H9 (cell line): Measurements from ENCODE around the gene LYSMD4. TPM values are rescaled to one million over a fixed set of nuclear protein-coding genes. Genes with fewer than 3 reads are reported as not detected.
A peak's percentile ranks its signal among the peaks of the same experiment; 100 is the strongest.

Experiments
- DNase-seq: peaks from one replicate; pipeline ENCODE4 v3.0.0-alpha.2; 2017
- H2AFZ ChIP-seq: one replicate; pipeline ENCODE4 v1.6.1; 2013; ENCODE audit warnings: mild to moderate bottlenecking, low read length, control low read depth, moderate library complexity
- H2AK5ac ChIP-seq: 2 replicates; pipeline ENCODE4 v1.6.1; 2013; ENCODE audit warnings: low read length, control low read depth, mixed read lengths; ENCODE audit not compliant: insufficient read length
- H2BK120ac ChIP-seq: one replicate; pipeline ENCODE4 v1.6.1; 2013; ENCODE audit warnings: low read depth, mild to moderate bottlenecking, low read length, control low read depth, inconsistent platforms; ENCODE audit not compliant: poor library complexity, severe bottlenecking
- H2BK12ac ChIP-seq: 2 replicates; pipeline ENCODE4 v1.6.1; 2013; ENCODE audit warnings: low read length, control low read depth, mixed read lengths, low read depth; ENCODE audit not compliant: insufficient read length
- H2BK15ac ChIP-seq: 2 replicates; pipeline ENCODE4 v1.6.1; 2013; ENCODE audit warnings: low read depth, low read length, control low read depth
- H2BK20ac ChIP-seq: one replicate; pipeline ENCODE4 v1.6.1; 2013; ENCODE audit warnings: low read depth, mild to moderate bottlenecking, low read length, control low read depth, inconsistent platforms; ENCODE audit not compliant: poor library complexity, severe bottlenecking
- H2BK5ac ChIP-seq: 2 replicates; pipeline ENCODE4 v1.6.1; 2013; ENCODE audit warnings: low read length, control low read depth, mixed read lengths; ENCODE audit not compliant: insufficient read length
- H3K14ac ChIP-seq: 2 replicates; pipeline ENCODE4 v1.6.1; 2013; ENCODE audit warnings: low read length, control low read depth; ENCODE audit not compliant: insufficient read depth
- H3K18ac ChIP-seq: 2 replicates; pipeline ENCODE4 v1.6.1; 2013; ENCODE audit warnings: low read depth, mild to moderate bottlenecking, mixed read lengths, low read length, control low read depth; ENCODE audit not compliant: insufficient read length
- H3K23ac ChIP-seq: 2 replicates; pipeline ENCODE4 v1.6.1; 2013; ENCODE audit warnings: low read length, control low read depth, mixed read lengths, low read depth; ENCODE audit not compliant: insufficient read length
- H3K23me2 ChIP-seq: 2 replicates; pipeline ENCODE4 v1.6.1; 2013; ENCODE audit warnings: low read depth, mild to moderate bottlenecking, mixed read lengths, low read length, control low read depth; ENCODE audit not compliant: insufficient read length, poor library complexity, severe bottlenecking
- H3K27ac ChIP-seq: 2 replicates; pipeline ENCODE4 v1.5.1; 2013; ENCODE audit warnings: low read length, control low read depth, mixed read lengths, low read depth; ENCODE audit not compliant: insufficient read length
- H3K27me3 ChIP-seq: 2 replicates; pipeline ENCODE4 v1.6.1; 2013; ENCODE audit warnings: low read length, control low read depth, inconsistent platforms; ENCODE audit not compliant: insufficient read depth
- H3K4ac ChIP-seq: 2 replicates; pipeline ENCODE4 v1.6.1; 2013; ENCODE audit warnings: low read depth, mild to moderate bottlenecking, control low read depth, inconsistent platforms, low read length, moderate library complexity
- H3K4me1 ChIP-seq: 2 replicates; pipeline ENCODE4 v1.6.1; 2013; ENCODE audit warnings: low read length, control low read depth, inconsistent platforms; ENCODE audit not compliant: insufficient read depth
- H3K4me2 ChIP-seq: 2 replicates; pipeline ENCODE4 v1.6.1; 2013; ENCODE audit warnings: low read length, control low read depth, mixed read lengths; ENCODE audit not compliant: insufficient read length, insufficient read depth
- H3K56ac ChIP-seq: 2 replicates; pipeline ENCODE4 v1.6.1; 2013; ENCODE audit warnings: low read depth, mild to moderate bottlenecking, mixed read lengths, low read length, control low read depth; ENCODE audit not compliant: insufficient read length
- H3K79me1 ChIP-seq: 2 replicates; pipeline ENCODE4 v1.6.1; 2013; ENCODE audit warnings: low read depth, mild to moderate bottlenecking, moderate library complexity, low read length, control low read depth, inconsistent platforms; ENCODE audit not compliant: insufficient read depth, poor library complexity, severe bottlenecking
- H3K79me2 ChIP-seq: 2 replicates; pipeline ENCODE4 v1.6.1; 2013; ENCODE audit warnings: low read length, control low read depth, inconsistent platforms; ENCODE audit not compliant: insufficient read depth
- H3K9ac ChIP-seq: 2 replicates; pipeline ENCODE4 v1.6.1; 2013; ENCODE audit warnings: low read length, control low read depth, mixed read lengths; ENCODE audit not compliant: insufficient read length; ENCODE audit errors: extremely low read depth
- H3K9me3 ChIP-seq: one replicate; pipeline ENCODE4 v1.6.1; 2013; ENCODE audit warnings: low read depth, low read length, inconsistent platforms; ENCODE audit not compliant: control insufficient read depth
- H3T11ph ChIP-seq: one replicate; pipeline ENCODE4 v1.6.1; 2013; ENCODE audit warnings: mild to moderate bottlenecking, low read length, control low read depth, inconsistent platforms
- H4K20me1 ChIP-seq: one replicate; pipeline ENCODE4 v1.6.1; 2013; ENCODE audit not compliant: control insufficient read depth, insufficient read length, insufficient read depth
- H4K5ac ChIP-seq: 2 replicates; pipeline ENCODE4 v1.6.1; 2013; ENCODE audit warnings: low read depth, mild to moderate bottlenecking, mixed read lengths, low read length, control low read depth; ENCODE audit not compliant: insufficient read length
- H4K8ac ChIP-seq: replicated peaks from 2 replicates; pipeline ENCODE4 v1.6.1; 2013; ENCODE audit warnings: low read length, control low read depth, mixed read lengths, low read depth; ENCODE audit not compliant: insufficient read length
- H4K91ac ChIP-seq: 2 replicates; pipeline ENCODE4 v1.6.1; 2013; ENCODE audit warnings: low read depth, mild to moderate bottlenecking, moderate library complexity, mixed read lengths, low read length, control low read depth; ENCODE audit not compliant: insufficient read length
- H3K27ac Mint-ChIP-seq, 3 experiments: 2 replicates in 2 of 3; 3 replicates in 1 of 3; pipeline ENCODE4 v1.8.0; 2020 to 2021; ENCODE audit warnings: mixed read lengths in 3 of 3, mild to moderate bottlenecking in 1 of 3, moderate library complexity in 1 of 3
- H3K27me3 Mint-ChIP-seq: 2 replicates; pipeline ENCODE4 v1.8.0; 2021; ENCODE audit warnings: low read depth, mild to moderate bottlenecking, moderate library complexity, mixed read lengths
- H3K36me3 Mint-ChIP-seq, 3 experiments: 2 replicates in 2 of 3; 3 replicates in 1 of 3; pipeline ENCODE4 v1.8.0; 2020 to 2021; ENCODE audit warnings: low read depth in 3 of 3, mixed read lengths in 3 of 3; ENCODE audit not compliant: insufficient read depth in 1 of 3
- H3K4me1 Mint-ChIP-seq, 2 experiments: 2 replicates each; pipeline ENCODE4 v1.8.0; 2020; ENCODE audit warnings: mixed read lengths in 2 of 2
- H3K4me3 Mint-ChIP-seq, 2 experiments: 2 replicates in 1 of 2; 3 replicates in 1 of 2; pipeline ENCODE4 v1.8.0; 2020 to 2021; ENCODE audit warnings: mild to moderate bottlenecking in 2 of 2, mixed read lengths in 2 of 2, moderate library complexity in 1 of 2
- H3K9me3 Mint-ChIP-seq, 2 experiments: 2 replicates in 1 of 2; 3 replicates in 1 of 2; pipeline ENCODE4 v1.8.0; 2020; ENCODE audit warnings: mild to moderate bottlenecking in 2 of 2, mixed read lengths in 2 of 2, moderate library complexity in 1 of 2
- WGBS: extraction: QIAGEN DNeasy Blood & Tissue Kit; methylation state at CpG from one replicate; pipeline ENCODE4 v1.1.7; 2013; ENCODE audit warnings: missing lambda C conversion rate, low lambda C conversion rate, mixed read lengths; ENCODE audit not compliant: insufficient read length; ENCODE audit errors: extremely low coverage; 5-methylcytosine and 5-hydroxymethylcytosine counted together
- total RNA-seq: library from RNA; stranded (reverse); gene quantifications from 2 replicates; pipeline ENCODE4 v1.2.1, GENCODE V29; 2021
- TF ChIP-seq, protein P1 (sequence below): fragments of 200-600 bp; sonication (generic); conservative IDR thresholded peaks from 3 replicates; pipeline ENCODE4 v1.8.0; 2021; ENCODE audit warnings: antibody characterized with exemption, mild to moderate bottlenecking

Gene LYSMD4
- total RNA-seq, 1 experiment from 2014 or later, result 10.0 TPM

DNA sequence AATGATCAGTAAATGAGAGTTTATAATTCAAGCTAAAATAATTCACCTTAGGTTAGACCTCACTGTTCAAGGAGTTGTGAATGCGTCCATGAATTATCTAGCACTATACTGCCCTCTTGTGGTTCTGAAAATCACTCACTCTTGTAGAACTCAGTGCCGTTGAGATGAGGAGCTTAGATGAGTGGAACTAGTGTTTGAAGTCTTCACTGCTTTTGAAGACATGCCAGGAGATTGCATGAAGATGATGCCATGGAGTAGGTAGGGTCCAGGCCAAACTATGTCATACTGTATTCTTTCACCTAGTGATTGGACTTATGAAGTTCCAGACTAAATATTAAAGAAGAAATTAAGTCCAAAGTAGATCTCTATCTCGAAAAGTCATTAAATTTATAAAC lies 28.8 kb downstream of the LYSMD4 start:
- H3K9me3 ChIP-seq, result no peaks in the 10 kb centered on the region
- Mint-ChIP-seq H3K4me1 (peaks cover 7 to 9% of the 10 kb centered on the region in 2 experiments; a peak in 3 of 4 replicates), H3K36me3 (peaks cover 0 to 8% (median 0%) of the 10 kb centered on the region in 3 experiments; a peak in 2 of 7 replicates), H3K27me3 (no peaks in the 10 kb centered on the region; the same call in 1 of the 2 replicates), H3K9me3 (no peaks in the 10 kb centered on the region), H3K27ac (no peak overlapping the region; a peak in 1 of 7 replicates), H3K4me3 (no peak overlapping the region)
- H2BK120ac ChIP-seq, result no peak overlapping the region
- no peak overlapping the region for H2BK5ac ChIP-seq
- H3K23ac ChIP-seq, result no peak overlapping the region
- no peak overlapping the region for H3K27ac ChIP-seq
- no peak overlapping the region for H3K18ac ChIP-seq
- no peak overlapping the region for H3K4me2 ChIP-seq
- H4K20me1 ChIP-seq, result no peaks in the 10 kb centered on the region
- no peak overlapping the region for H4K91ac ChIP-seq
- no peak overlapping the region for H2AFZ ChIP-seq
- no peak overlapping the region for H3K56ac ChIP-seq
- no peaks in the 10 kb centered on the region for H3K79me1 ChIP-seq
- H3K4me1 ChIP-seq, result no peaks in the 10 kb centered on the region
- TF ChIP-seq, protein P1, sequence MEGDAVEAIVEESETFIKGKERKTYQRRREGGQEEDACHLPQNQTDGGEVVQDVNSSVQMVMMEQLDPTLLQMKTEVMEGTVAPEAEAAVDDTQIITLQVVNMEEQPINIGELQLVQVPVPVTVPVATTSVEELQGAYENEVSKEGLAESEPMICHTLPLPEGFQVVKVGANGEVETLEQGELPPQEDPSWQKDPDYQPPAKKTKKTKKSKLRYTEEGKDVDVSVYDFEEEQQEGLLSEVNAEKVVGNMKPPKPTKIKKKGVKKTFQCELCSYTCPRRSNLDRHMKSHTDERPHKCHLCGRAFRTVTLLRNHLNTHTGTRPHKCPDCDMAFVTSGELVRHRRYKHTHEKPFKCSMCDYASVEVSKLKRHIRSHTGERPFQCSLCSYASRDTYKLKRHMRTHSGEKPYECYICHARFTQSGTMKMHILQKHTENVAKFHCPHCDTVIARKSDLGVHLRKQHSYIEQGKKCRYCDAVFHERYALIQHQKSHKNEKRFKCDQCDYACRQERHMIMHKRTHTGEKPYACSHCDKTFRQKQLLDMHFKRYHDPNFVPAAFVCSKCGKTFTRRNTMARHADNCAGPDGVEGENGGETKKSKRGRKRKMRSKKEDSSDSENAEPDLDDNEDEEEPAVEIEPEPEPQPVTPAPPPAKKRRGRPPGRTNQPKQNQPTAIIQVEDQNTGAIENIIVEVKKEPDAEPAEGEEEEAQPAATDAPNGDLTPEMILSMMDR, result peak; percentile 79
- H3K23me2 ChIP-seq, result no peaks in the 10 kb centered on the region
- WGBS, result no CpG with 5 or more reads among the region's 3 CpGs
- H3K14ac ChIP-seq, result no peak overlapping the region
- no peak for DNase-seq
- no peaks in the 10 kb centered on the region for H3K79me2 ChIP-seq
- no peak overlapping the region for H4K5ac ChIP-seq
- H4K8ac ChIP-seq, result no peak overlapping the region
- no peak overlapping the region for H2AK5ac ChIP-seq
- no peaks in the 10 kb centered on the region for H3K27me3 ChIP-seq
- no peak overlapping the region for H2BK15ac ChIP-seq
- no peak overlapping the region for H2BK12ac ChIP-seq
- H3T11ph ChIP-seq, result no peak overlapping the region
- H2BK20ac ChIP-seq, result no peak overlapping the region
- H3K4ac ChIP-seq, result no peak overlapping the region
- H3K9ac ChIP-seq, result no peak overlapping the region
